Activated CD4-positive, alpha-beta memory T cell treated with anti-CD3 and anti-CD28 coated beads for 36 hours (primary cell): ENCODE data around the gene NEU2. TPM values are rescaled to one million over a fixed set of nuclear protein-coding genes. Genes with fewer than 3 reads are reported as not detected.
"Not testable (repeated sequence)": the region's sequence is repeated elsewhere in the genome, so short reads cannot be mapped to it uniquely, and the experiment has no call there.

Experiments used
- CTCF ChIA-PET: fragments of 350-600 bp; sonication (Branson Sonifier 250); formaldehyde crosslinking; loops from one replicate; lab custom pipeline; 2021; ENCODE audit warnings: antibody characterized with exemption, inconsistent platforms; lab: Charles Lee
- POLR2A ChIA-PET: fragments of 350-600 bp; sonication (Branson Sonifier 250); formaldehyde crosslinking; loops from one replicate; lab custom pipeline; 2021; ENCODE audit warnings: antibody characterized with exemption; lab: Charles Lee
- DNase-seq: peaks from one replicate; pipeline ENCODE4 v3.0.0-alpha.2; 2020
- H3K27ac Mint-ChIP-seq: one replicate; pipeline ENCODE4 v1.8.0; 2021; ENCODE audit warnings: mixed read lengths
- H3K27me3 Mint-ChIP-seq: one replicate; pipeline ENCODE4 v1.8.0; 2021; ENCODE audit warnings: mixed read lengths
- H3K36me3 Mint-ChIP-seq: one replicate; pipeline ENCODE4 v1.8.0; 2021; ENCODE audit warnings: mixed read lengths
- H3K4me1 Mint-ChIP-seq: one replicate; pipeline ENCODE4 v1.8.0; 2021; ENCODE audit warnings: low read depth, mixed read lengths
- H3K4me3 Mint-ChIP-seq: one replicate; pipeline ENCODE4 v1.8.0; 2021; ENCODE audit warnings: mild to moderate bottlenecking, mixed read lengths
- H3K9me3 Mint-ChIP-seq: one replicate; pipeline ENCODE4 v1.8.0; 2021; ENCODE audit warnings: mixed read lengths
- intact Hi-C: fragments of 100-400 bp; cut with micrococcal nuclease; formaldehyde crosslinking; loops from one replicate; pipeline ENCODE4 v1.15.1; 2023
- total RNA-seq, 2 experiments: library from RNA; stranded (reverse); gene quantifications; one replicate each; pipeline ENCODE4 v1.2.3, GENCODE V29; 2021

The NEU2 gene
- total RNA-seq, 2 experiments from 2014 or later, result not detected

DNA sequence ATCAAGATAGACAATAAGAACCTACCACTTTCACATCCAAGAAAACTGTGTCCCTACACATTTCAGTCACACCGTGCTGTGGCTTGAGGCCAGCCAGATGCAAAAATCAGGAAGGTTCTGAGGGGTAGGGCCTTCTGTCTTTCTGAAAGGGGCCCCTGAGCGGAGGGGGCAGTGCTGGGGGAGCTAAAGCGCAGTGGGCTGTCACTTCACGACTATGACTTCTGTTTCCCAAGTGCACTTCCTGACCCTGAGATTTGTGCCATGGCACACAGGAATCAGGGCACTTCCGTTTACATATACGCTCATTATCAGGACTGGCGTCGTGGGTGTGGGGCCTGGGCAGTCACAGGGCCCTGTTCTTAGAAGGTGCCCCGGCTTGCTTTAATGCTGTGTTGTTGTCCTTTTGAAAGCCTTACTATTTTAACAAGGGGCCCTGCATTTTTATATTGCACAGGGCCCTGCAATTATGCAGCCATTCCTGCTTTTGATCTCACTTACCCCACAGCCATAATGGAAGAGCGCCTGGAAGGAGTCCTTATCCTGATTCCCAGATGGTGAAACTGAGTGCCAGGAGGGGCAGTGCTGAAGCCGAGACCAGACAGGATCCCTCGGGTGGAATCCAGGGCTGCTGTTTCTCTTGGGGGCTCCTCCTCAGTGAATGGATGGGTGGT lies 20.0 kb upstream of the NEU2 start:
- CTCF ChIA-PET, result interaction anchor here (2.1 kb wide), 1 partner anchor 42 kb away, joined by 6 read pairs; no protein-coding TSS in a partner anchor
- POLR2A ChIA-PET, result no interaction called here
- no peaks in the 10 kb centered on the region for H3K36me3 Mint-ChIP-seq

DNA sequence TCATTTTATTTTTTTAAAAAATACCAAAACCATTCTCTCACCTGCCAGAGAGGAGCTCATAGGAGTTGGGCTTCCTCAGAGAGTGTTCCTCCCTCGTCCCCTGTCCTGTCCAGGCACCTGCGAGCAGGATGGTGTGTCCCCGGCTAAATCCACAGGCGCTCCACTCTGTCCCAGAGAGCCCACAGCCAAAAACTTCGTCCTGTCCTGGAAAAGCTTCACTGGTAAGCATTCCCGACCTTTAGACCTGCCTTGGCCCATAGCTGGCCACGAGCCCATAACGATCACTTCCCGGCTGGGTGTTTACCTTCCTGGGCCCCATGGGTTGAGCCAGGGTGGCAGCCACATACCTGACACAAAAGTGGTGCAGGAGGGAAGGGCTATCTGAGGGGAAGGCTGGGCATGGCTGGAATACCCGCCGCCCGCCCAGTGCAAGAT lies 19.4 kb upstream of the NEU2 start, which contains the start of gene NGEF:
NGEF (minus strand) TSS at position 230 of the 435 bp plus-strand sequence. CDS start 38,366 bp downstream, outside the sequence.
- H3K27me3 Mint-ChIP-seq, result no peaks in the 10 kb centered on the region
- CTCF ChIA-PET, result interaction anchor here (2.1 kb wide), 1 partner anchor 41 kb away, joined by 6 read pairs; no protein-coding TSS in a partner anchor
- no peak within 1 kb of the TSS for H3K4me3 Mint-ChIP-seq
- peaks cover 3% of the 10 kb centered on the region for H3K9me3 Mint-ChIP-seq
- no peaks in the 10 kb centered on the region for H3K4me1 Mint-ChIP-seq
- intact Hi-C loops, result no loop called here
- POLR2A ChIA-PET, result no interaction called here
- no peak for DNase-seq
- H3K36me3 Mint-ChIP-seq, result no peaks in the 10 kb centered on the region
- no peak within 1 kb of the TSS for H3K27ac Mint-ChIP-seq

More for the DNA sequence above, 20.0 kb upstream of the NEU2 start:
- peak; percentile 4 for DNase-seq
- H3K27ac Mint-ChIP-seq, result no peak overlapping the region
- intact Hi-C loops, result no loop called here
- no peaks in the 10 kb centered on the region for H3K27me3 Mint-ChIP-seq
- no peaks in the 10 kb centered on the region for H3K4me1 Mint-ChIP-seq
- H3K9me3 Mint-ChIP-seq, result peaks cover 1% of the 10 kb centered on the region
- H3K4me3 Mint-ChIP-seq, result no peak overlapping the region

DNA sequence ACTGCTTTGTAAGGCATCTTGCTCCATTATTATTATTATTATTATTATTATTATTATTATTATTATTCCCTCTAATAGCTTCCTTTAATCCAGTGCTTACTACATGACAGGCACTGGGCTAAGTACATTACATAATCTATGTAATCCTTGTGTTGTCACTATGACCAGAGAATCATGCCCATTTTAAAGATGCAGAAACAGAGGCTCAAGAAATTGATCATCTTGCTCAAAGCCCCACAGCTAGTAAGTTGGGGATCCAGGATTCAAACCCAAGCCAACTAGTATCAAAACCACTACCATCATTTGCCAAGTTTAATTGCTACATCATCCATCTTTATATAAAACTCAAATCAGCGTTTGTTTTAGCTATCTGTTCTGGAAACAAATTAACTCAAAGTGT lies 18.8 kb upstream of the NEU2 start:
- intact Hi-C loops, result no loop called here
- DNase-seq, result no peak
- Mint-ChIP-seq H3K4me3 (no peak overlapping the region), H3K4me1 (no peaks in the 10 kb centered on the region), H3K27ac (no peak overlapping the region), H3K36me3 (no peaks in the 10 kb centered on the region), H3K9me3 (peaks cover 3% of the 10 kb centered on the region), H3K27me3 (no peaks in the 10 kb centered on the region)
- ChIA-PET CTCF (interaction anchor here (2.1 kb wide), 1 partner anchor 40 kb away, joined by 6 read pairs; no protein-coding TSS in a partner anchor), POLR2A (no interaction called here)

DNA sequence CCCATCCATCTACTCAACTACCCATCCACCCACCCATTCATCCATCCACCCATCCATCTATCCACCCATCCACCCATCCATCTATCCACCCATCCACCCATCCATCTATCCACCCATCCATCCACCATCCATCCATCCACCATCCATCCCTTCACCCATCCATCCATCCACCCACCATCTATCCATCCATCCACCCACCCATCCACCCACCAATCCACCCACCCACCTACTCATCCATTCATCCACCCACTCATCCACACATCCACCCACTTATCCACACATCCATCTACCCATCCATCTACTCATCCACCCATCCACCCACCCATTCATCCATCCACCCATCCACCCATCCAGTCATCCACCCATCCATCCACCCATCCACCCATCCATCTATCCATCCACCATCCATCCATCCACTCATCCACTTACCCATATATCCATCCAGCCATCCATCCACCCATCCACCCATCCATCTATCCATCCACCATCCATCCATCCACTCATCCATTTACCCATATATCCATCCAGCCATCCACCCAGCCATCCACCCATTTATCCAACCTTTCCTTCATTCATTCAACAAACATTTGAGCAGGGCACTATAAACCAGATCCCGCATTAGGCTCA lies 17.3 kb upstream of the NEU2 start:
- no peaks in the 10 kb centered on the region for H3K36me3 Mint-ChIP-seq
- intact Hi-C loops, result no loop called here
- DNase-seq, result no peak
- H3K4me3 Mint-ChIP-seq, result no peak overlapping the region
- POLR2A ChIA-PET, result no interaction called here
- H3K27me3 Mint-ChIP-seq, result no peaks in the 10 kb centered on the region
- CTCF ChIA-PET, result no interaction called here
- no peak overlapping the region for H3K27ac Mint-ChIP-seq
- H3K9me3 Mint-ChIP-seq, result peaks cover 3% of the 10 kb centered on the region
- no peaks in the 10 kb centered on the region for H3K4me1 Mint-ChIP-seq

DNA sequence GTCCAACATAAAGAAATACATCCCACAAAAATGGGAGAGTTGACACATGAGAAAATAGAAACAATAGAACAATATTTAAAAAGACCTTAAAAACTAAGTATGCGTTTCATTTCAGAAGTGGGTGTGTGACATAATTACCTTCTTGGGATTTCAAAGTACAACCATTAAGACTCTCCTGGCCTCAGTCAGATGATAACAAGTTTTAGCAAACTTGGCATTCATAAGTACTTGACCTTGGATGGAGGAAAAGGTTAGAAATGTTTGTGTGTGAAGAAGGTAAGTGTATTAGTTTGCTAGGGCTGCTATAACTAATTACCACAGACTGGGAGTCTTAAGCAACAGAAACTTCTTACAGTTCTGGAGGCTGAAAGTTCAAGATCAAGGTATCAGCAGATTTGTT lies 14.5 kb upstream of the NEU2 start:
- ChIA-PET POLR2A (no interaction called here), CTCF (interaction anchor here (0.6 kb wide), 1 partner anchor 265 kb away, joined by 4 read pairs; no protein-coding TSS in a partner anchor)
- no peaks in the 10 kb centered on the region for H3K36me3 Mint-ChIP-seq

DNA sequence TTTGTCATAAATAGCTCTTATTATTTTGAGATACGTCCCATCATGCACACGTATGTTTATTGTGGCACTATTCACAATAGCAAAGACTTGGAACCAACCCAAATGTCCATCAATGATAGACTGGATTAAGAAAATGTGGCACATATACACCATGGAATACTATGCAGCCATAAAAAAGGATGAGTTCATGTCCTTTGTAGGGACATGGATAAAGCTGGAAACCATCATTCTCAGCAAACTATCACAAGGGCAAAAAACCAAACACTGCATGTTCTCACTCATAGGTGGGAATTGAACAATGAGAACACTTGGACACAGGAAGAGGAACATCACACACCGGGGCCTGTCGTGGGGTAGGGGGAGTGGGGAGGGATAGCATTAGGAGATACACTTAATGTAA lies 12.9 kb upstream of the NEU2 start:
- intact Hi-C loops, H3K27ac Mint-ChIP-seq, DNase-seq, H3K36me3 Mint-ChIP-seq, H3K4me1 Mint-ChIP-seq, H3K4me3 Mint-ChIP-seq, H3K9me3 Mint-ChIP-seq, H3K27me3 Mint-ChIP-seq, CTCF ChIA-PET, POLR2A ChIA-PET: not testable (repeated sequence)

More for the DNA sequence above, 14.5 kb upstream of the NEU2 start:
- Mint-ChIP-seq H3K27me3 (no peaks in the 10 kb centered on the region), H3K4me1 (no peaks in the 10 kb centered on the region), H3K4me3 (no peak overlapping the region), H3K9me3 (peaks cover 3% of the 10 kb centered on the region), H3K27ac (no peak overlapping the region)
- no peak for DNase-seq
- intact Hi-C loops, result no loop called here

DNA sequence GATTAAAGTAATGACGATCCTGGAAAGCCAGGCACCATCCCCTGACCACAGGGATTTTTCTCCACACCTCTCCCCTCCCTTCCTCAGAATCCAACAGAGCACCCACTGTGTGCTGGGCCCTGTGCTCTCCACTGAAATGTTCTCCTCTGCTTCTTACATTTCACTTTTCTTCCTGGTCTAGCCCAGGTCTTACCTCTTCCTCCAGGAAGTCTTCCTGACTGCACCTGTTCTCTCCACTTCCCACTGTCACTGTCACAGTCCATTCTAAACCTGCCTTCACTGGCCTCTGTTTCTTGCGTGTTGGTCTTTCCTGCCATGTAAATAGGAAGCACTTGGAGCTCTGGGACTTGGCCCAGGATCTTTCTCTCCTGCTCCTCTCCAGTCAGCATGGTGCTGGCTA lies 12.0 kb upstream of the NEU2 start:
- Mint-ChIP-seq H3K36me3 (no peaks in the 10 kb centered on the region), H3K27ac (no peak overlapping the region), H3K4me3 (no peak overlapping the region), H3K4me1 (no peaks in the 10 kb centered on the region), H3K27me3 (no peaks in the 10 kb centered on the region), H3K9me3 (peaks cover 3% of the 10 kb centered on the region)
- intact Hi-C loops, result no loop called here
- ChIA-PET CTCF (no interaction called here), POLR2A (no interaction called here)
- DNase-seq, result no peak

DNA sequence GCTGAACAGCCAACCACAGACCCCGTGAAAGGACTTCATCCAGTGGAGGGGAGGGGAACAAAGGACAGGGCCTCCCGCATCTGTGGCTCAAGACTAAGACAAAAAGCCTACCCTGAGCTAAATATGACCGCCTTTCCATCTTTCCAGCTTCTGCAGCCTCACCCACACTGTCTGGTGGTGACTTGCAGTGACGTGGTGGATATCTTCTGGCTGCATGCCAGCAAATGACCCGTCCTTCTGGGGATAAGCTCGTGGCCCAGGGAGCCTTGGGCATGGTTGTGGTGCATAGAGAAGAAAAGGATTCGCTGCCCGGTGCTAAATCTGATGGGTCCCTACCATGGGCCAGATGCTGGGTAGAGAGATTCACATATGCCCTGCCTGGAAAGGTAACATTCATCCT lies 10.7 kb upstream of the NEU2 start:
- Mint-ChIP-seq H3K36me3 (no peaks in the 10 kb centered on the region), H3K4me1 (no peaks in the 10 kb centered on the region), H3K27me3 (no peaks in the 10 kb centered on the region), H3K9me3 (peaks cover 3% of the 10 kb centered on the region), H3K27ac (no peak overlapping the region), H3K4me3 (no peak overlapping the region)
- ChIA-PET POLR2A (no interaction called here), CTCF (no interaction called here)
- intact Hi-C loops, result no loop called here
- no peak for DNase-seq

DNA sequence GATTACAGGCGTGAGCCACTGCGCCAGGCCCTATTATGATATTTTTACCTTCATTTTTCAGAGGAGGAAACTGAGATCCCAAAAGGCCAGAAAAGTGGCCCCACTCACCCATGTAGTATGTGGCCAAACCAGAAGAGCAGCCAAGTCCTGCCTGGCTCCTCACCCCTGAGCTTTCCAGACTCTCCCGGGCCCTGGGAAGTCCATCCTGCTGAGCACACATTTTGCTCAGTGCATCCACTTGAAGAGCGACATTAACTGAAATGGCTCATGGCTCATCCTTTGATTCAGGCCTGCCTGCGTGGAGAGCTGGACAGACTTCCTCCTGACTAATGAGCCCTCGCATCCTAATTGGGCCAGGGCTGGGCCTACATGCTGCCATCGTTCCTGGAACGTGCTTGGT lies 9.9 kb upstream of the NEU2 start:
- CTCF ChIA-PET, result no interaction called here

DNA sequence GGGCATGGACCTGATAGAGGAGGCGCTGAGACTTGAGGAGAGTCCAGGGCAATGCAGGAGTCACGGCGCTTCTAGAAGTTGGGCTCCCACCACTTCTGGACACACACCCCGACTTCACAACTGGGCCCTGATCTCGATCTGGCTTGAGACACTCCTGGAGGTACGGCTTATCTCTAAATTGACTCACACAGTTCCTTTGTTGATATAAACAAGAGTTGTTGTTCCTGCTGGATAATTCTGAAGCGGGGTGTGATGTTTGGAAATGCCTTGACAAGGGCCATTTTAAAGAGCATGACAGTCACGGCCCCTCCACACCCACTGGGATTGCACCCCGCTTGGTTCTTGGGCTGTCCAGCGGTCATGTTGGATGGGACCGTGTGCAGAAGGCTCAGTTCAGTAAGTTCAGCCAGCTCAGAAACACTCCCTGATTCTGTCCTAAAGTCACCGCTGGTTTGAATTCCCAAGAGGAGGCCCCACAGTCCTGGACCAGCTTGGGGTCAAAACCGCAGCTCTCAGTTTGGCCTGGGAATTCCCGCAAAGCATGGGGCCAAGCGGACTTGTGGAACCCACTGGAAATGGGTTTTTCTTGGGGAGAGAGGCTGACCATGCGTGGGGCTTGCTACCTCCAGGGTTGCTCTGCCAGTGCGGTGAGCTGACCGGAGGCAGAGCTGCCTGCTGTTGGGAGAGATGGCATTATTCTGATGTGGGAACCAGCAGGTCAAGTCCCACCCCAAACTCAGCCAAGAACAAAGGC lies 9.3 kb upstream of the NEU2 start:
- Mint-ChIP-seq H3K27ac (no peak overlapping the region), H3K4me1 (no peaks in the 10 kb centered on the region), H3K36me3 (no peaks in the 10 kb centered on the region), H3K27me3 (no peaks in the 10 kb centered on the region), H3K9me3 (no peaks in the 10 kb centered on the region), H3K4me3 (no peak overlapping the region)
- ChIA-PET POLR2A (no interaction called here), CTCF (no interaction called here)
- intact Hi-C loops, result no loop called here
- no peak for DNase-seq

More for the DNA sequence above, 9.9 kb upstream of the NEU2 start:
- Mint-ChIP-seq H3K4me3 (no peak overlapping the region), H3K27ac (no peak overlapping the region), H3K27me3 (no peaks in the 10 kb centered on the region), H3K36me3 (no peaks in the 10 kb centered on the region), H3K9me3 (peaks cover under 1% of the 10 kb centered on the region), H3K4me1 (no peaks in the 10 kb centered on the region)
- intact Hi-C loops, result no loop called here
- POLR2A ChIA-PET, result interaction anchor here (0.7 kb wide), 1 partner anchor 384 kb away, joined by 3 read pairs; no protein-coding TSS in a partner anchor
- no peak for DNase-seq

DNA sequence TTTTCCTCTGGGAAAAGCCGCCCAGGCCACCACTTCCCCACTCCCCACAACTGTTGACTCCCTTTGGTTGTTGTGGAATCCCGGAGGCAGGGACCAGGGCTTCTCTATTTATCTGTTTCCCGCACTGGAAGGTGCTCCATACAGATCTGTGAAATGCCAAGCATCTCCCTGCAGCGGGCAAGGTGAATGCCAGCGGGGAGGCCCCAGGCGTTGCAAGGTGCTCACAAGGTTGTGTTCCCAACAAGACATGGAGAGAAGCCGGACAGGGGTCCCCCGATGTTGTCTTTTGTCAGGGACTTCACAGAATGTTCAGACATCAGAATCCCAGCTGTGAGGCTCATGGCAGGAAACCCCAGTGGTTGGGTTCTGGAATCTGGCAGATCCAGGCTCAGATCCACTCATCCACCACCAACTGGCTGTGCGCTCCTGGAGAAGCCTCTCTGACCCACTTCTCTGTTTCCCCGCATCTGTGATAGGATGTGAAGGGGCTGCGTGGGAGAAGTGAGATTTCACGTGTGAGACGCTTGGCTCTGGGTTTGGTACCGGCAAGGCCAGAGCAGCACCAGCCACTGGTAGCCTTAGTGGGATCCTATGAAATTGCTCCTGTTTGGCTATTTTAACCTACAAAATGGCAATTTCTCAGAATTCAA lies 8.6 kb upstream of the NEU2 start:
- ChIA-PET CTCF (no interaction called here), POLR2A (no interaction called here)
- Mint-ChIP-seq H3K27me3 (no peaks in the 10 kb centered on the region), H3K27ac (no peak overlapping the region), H3K36me3 (no peaks in the 10 kb centered on the region), H3K4me1 (no peaks in the 10 kb centered on the region), H3K4me3 (no peak overlapping the region), H3K9me3 (no peaks in the 10 kb centered on the region)
- no peak for DNase-seq
- intact Hi-C loops, result no loop called here

DNA sequence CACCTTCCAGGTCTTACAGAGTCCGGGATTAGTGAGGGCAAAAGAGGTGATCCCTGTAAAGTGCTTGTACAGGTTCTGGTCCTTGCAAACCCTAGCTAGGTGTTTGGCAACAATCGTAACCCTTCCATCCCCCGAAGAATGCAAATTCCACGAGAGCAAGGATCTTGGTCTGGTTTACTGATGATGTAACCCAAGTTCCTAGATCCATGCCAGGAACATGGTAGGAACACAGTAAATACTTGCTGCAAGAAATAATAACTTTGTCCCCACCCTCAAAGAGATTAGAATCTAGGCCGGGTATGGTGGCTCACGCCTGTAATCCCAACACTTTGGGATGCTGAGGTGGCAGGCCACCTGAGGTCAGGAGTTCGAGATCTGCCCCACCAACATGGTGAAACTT lies 6.8 kb upstream of the NEU2 start:
- Mint-ChIP-seq H3K27me3 (no peaks in the 10 kb centered on the region), H3K4me1 (no peaks in the 10 kb centered on the region), H3K9me3 (no peaks in the 10 kb centered on the region), H3K36me3 (no peaks in the 10 kb centered on the region), H3K27ac (no peak overlapping the region), H3K4me3 (no peak overlapping the region)
- intact Hi-C loops, result no loop called here
- no peak for DNase-seq
- CTCF ChIA-PET, result interaction anchor here (1.1 kb wide), 1 partner anchor 29 kb away, joined by 4 read pairs; no protein-coding TSS in a partner anchor
- POLR2A ChIA-PET, result interaction anchor here (0.6 kb wide), 1 partner anchor 263 kb away, joined by 3 read pairs; no protein-coding TSS in a partner anchor
